Caco-2 (cell line): ENCODE measurements around the gene BCAS3. TPM values are rescaled to one million over a fixed set of nuclear protein-coding genes. Genes with fewer than 3 reads are reported as not detected.

ENCODE experiments used
- BruUV-seq: library from RNA; stranded (reverse); fragments of 400-500 nt; replicated peaks from 2 replicates; lab custom pipeline; 2021; lab: Mats Ljungman, UMichigan
- CTCF ChIA-PET: fragments of 300-600 bp; sonication (Branson Sonifier 250); formaldehyde crosslinking; loops from one replicate; lab custom pipeline; 2022; ENCODE audit warnings: antibody characterized with exemption; lab: Charles Lee
- POLR2A ChIA-PET: fragments of 300-600 bp; sonication (Branson Sonifier 250); formaldehyde crosslinking; loops from one replicate; lab custom pipeline; 2022; ENCODE audit warnings: antibody characterized with exemption; lab: Charles Lee
- DNase-seq, 2 experiments: peaks; one replicate each; pipeline versions ENCODE4 v3.0.0 to v3.0.0-alpha.2; 2020 to 2022
- H3K27me3 ChIP-seq: replicated peaks from 2 replicates; pipeline ENCODE4 v1.6.0; 2011; ENCODE audit warnings: low read length; ENCODE audit not compliant: control insufficient read depth, insufficient read depth
- H3K36me3 ChIP-seq: 2 replicates; pipeline ENCODE4 v1.5.1; 2011; ENCODE audit warnings: low read length; ENCODE audit not compliant: control insufficient read depth, insufficient read depth
- H3K4me1 ChIP-seq: fragments of 250-450 bp; sonication (Bioruptor Pico); 2 replicates; pipeline ENCODE4 v1.5.1; 2020; ENCODE audit warnings: mild to moderate bottlenecking
- H3K4me3 ChIP-seq: 2 replicates; pipeline ENCODE4 v1.5.1; 2011; ENCODE audit warnings: low read depth, mild to moderate bottlenecking, control low read depth, low read length
- H3K9me3 ChIP-seq: fragments of 250-450 bp; sonication (Bioruptor Pico); 2 replicates; pipeline ENCODE4 v1.5.1; 2020; ENCODE audit warnings: mild to moderate bottlenecking, moderate library complexity
- H3K27ac Mint-ChIP-seq: one replicate; pipeline ENCODE4 v1.8.0; 2022; ENCODE audit warnings: mixed read lengths; ENCODE audit not compliant: unreplicated experiment
- H3K27me3 Mint-ChIP-seq: one replicate; pipeline ENCODE4 v1.8.0; 2022; ENCODE audit warnings: mixed read lengths; ENCODE audit not compliant: insufficient read depth, unreplicated experiment
- H3K36me3 Mint-ChIP-seq: one replicate; pipeline ENCODE4 v1.8.0; 2022; ENCODE audit warnings: mild to moderate bottlenecking, mixed read lengths; ENCODE audit not compliant: insufficient read depth, unreplicated experiment
- H3K4me1 Mint-ChIP-seq: one replicate; pipeline ENCODE4 v1.8.0; 2022; ENCODE audit warnings: low read depth, mixed read lengths; ENCODE audit not compliant: unreplicated experiment
- H3K4me3 Mint-ChIP-seq: one replicate; pipeline ENCODE4 v1.8.0; 2022; ENCODE audit warnings: mild to moderate bottlenecking, moderate library complexity, mixed read lengths; ENCODE audit not compliant: unreplicated experiment
- H3K9me3 Mint-ChIP-seq: one replicate; pipeline ENCODE4 v1.8.0; 2022; ENCODE audit warnings: mixed read lengths; ENCODE audit not compliant: unreplicated experiment
- CTCF ChIP-seq, 2 experiments: fragments of 200-600 bp in 1 of 2; IDR thresholded peaks; 1 replicate in 1 of 2; 2 replicates in 1 of 2; pipeline versions ENCODE4 v1.5.1 to v1.8.0; 2011 to 2022; ENCODE audit warnings: antibody characterized with exemption in 1 of 2, control low read depth in 1 of 2, inconsistent platforms in 1 of 2, low read depth in 1 of 2, low read length in 1 of 2, mild to moderate bottlenecking in 1 of 2, moderate library complexity in 1 of 2; ENCODE audit not compliant: insufficient read depth in 1 of 2, severe bottlenecking in 1 of 2, unreplicated experiment in 1 of 2
- intact Hi-C: fragments of 100-400 bp; cut with micrococcal nuclease; formaldehyde crosslinking; loops from one replicate; pipeline ENCODE4 v1.10.0; 2022; ENCODE audit not compliant: unreplicated experiment
- total RNA-seq: library from RNA; stranded (reverse); gene quantifications from 2 replicates; pipeline ENCODE4 v1.2.3, GENCODE V29; 2022

BCAS3 gene
- total RNA-seq, 1 experiment from 2014 or later: 44.1 TPM

GRCh38 chr17:60720763-60721531, 43.3 kb downstream of the BCAS3 start:
- ChIA-PET POLR2A (no interaction called here), CTCF (interaction anchor here (0.6 to 1.1 kb wide), 18 partner anchors 9 to 862 kb away, joined by 3 to 19 read pairs (median 3); partner anchors contain the start of genes BCAS3 and USP32)
- H3K36me3 Mint-ChIP-seq: no peaks in the 10 kb centered on the region
- Histone ChIP-seq H3K27me3 (no peaks in the 10 kb centered on the region), H3K4me1 (no peaks in the 10 kb centered on the region), H3K4me3 (no peak overlapping the region), H3K9me3 (no peaks in the 10 kb centered on the region), H3K36me3 (no peaks in the 10 kb centered on the region)
- no peak overlapping the region for H3K27ac Mint-ChIP-seq
- intact Hi-C loops: loop anchor here (1.0 to 5.0 kb wide), 2 partner anchors 251 to 688 kb away; no protein-coding TSS in a partner anchor
- H3K9me3 Mint-ChIP-seq: no peaks in the 10 kb centered on the region
- TF ChIP-seq CTCF (IDR thresholded peaks at IDR 0.05; ENCODE audit: insufficient read depth in 1 of 2, low read depth in 1 of 2, low read length in 1 of 2, severe bottlenecking in 1 of 2, unreplicated experiment in 1 of 2): peak; percentile 87 to 90
- BruUV-seq: no TSS peak
- DNase-seq: peak; percentile 45 to 67
- no peak overlapping the region for H3K4me3 Mint-ChIP-seq
- no peaks in the 10 kb centered on the region for H3K27me3 Mint-ChIP-seq
- peaks cover 7% of the 10 kb centered on the region for H3K4me1 Mint-ChIP-seq

- no peak overlapping the region for H3K4me3 Mint-ChIP-seq
- CTCF ChIA-PET: no interaction called here
Observed at GRCh38 chr17:60724647-60725046, 47.0 kb downstream of the BCAS3 start.

More at GRCh38 chr17:60724647-60725046, 47.0 kb downstream of the BCAS3 start:
- Histone ChIP-seq H3K4me3 (no peak overlapping the region), H3K27me3 (no peaks in the 10 kb centered on the region), H3K9me3 (no peaks in the 10 kb centered on the region), H3K4me1 (peaks cover 11% of the 10 kb centered on the region), H3K36me3 (no peaks in the 10 kb centered on the region)
- Mint-ChIP-seq H3K27ac (no peak overlapping the region), H3K9me3 (no peaks in the 10 kb centered on the region), H3K27me3 (no peaks in the 10 kb centered on the region), H3K36me3 (no peaks in the 10 kb centered on the region), H3K4me1 (peaks cover 9% of the 10 kb centered on the region)
- POLR2A ChIA-PET: no interaction called here
- intact Hi-C loops: loop anchor here (5.0 kb wide), 1 partner anchor 248 kb away; no protein-coding TSS in a partner anchor
- no TSS peak for BruUV-seq
- DNase-seq: no peak
- TF ChIP-seq CTCF (IDR thresholded peaks at IDR 0.05; ENCODE audit: insufficient read depth in 1 of 2, low read depth in 1 of 2, low read length in 1 of 2, severe bottlenecking in 1 of 2, unreplicated experiment in 1 of 2): no peak
